HEK293 (cell line): ENCODE data around the gene KCTD7.

Experiments
- CTCF ChIA-PET: fragments of 350-600 bp; formaldehyde crosslinking; extraction: SDS; loops from one replicate; lab custom pipeline; 2021; ENCODE audit warnings: antibody characterized with exemption; lab: Yijun Ruan, JAX
- POLR2A ChIA-PET: fragments of 300-600 bp; formaldehyde crosslinking; extraction: SDS; loops from one replicate; lab custom pipeline; 2020; ENCODE audit warnings: antibody characterized with exemption, inconsistent platforms; lab: Yijun Ruan, JAX
- H3K27ac ChIP-seq: fragments of 200-500 bp; sonication (Bioruptor generic); 2 replicates; pipeline ENCODE4 v1.5.1; 2014; ENCODE audit warnings: low read depth, low read length, control low read depth, inconsistent platforms; ENCODE audit errors: extremely low read depth
- H3K36me3 ChIP-seq, 2 experiments: fragments of 200-500 bp in 1 of 2; sonication (Bioruptor generic) in 1 of 2; 1 replicate in 1 of 2; 2 replicates in 1 of 2; pipeline ENCODE4 v1.5.1; 2014 to 2017; ENCODE audit warnings: inconsistent platforms in 2 of 2, low read length in 2 of 2; ENCODE audit not compliant: control insufficient read depth in 2 of 2, insufficient read depth in 1 of 2
- H3K4me1 ChIP-seq: fragments of 200-500 bp; sonication (Bioruptor generic); 2 replicates; pipeline ENCODE4 v1.5.1; 2014; ENCODE audit warnings: mild to moderate bottlenecking, low read length, inconsistent platforms; ENCODE audit not compliant: control insufficient read depth, insufficient read depth
- H3K4me3 ChIP-seq: 2 replicates; pipeline ENCODE4 v1.5.1; 2011; ENCODE audit warnings: low read depth, mild to moderate bottlenecking, control low read depth, low read length, moderate library complexity
- H3K9me3 ChIP-seq: fragments of 200-500 bp; sonication (Bioruptor generic); 2 replicates; pipeline ENCODE4 v1.5.1; 2014; ENCODE audit warnings: low read depth, low read length, inconsistent platforms; ENCODE audit not compliant: control insufficient read depth, insufficient read depth
- GLI4 ChIP-seq: fragments of 450-650 bp; formaldehyde crosslinking; IDR thresholded peaks from 2 replicates; pipeline ENCODE4 v1.5.1; 2016; ENCODE audit warnings: missing biosample characterization, missing genetic modification characterization
- KLF8 ChIP-seq: fragments of 450-650 bp; formaldehyde crosslinking; IDR thresholded peaks from 2 replicates; pipeline ENCODE4 v1.5.1; 2016; ENCODE audit warnings: missing biosample characterization, missing genetic modification characterization
- SCRT1 ChIP-seq: fragments of 450-650 bp; formaldehyde crosslinking; IDR thresholded peaks from 2 replicates; pipeline ENCODE4 v1.5.1; 2016; ENCODE audit warnings: missing biosample characterization, missing genetic modification characterization, borderline replicate concordance
- TRIM28 ChIP-seq: IDR thresholded peaks from 2 replicates; pipeline ENCODE4 v1.6.1; 2011; ENCODE audit warnings: low read length, control low read depth, borderline replicate concordance
- YY1 ChIP-seq: fragments of 450-650 bp; formaldehyde crosslinking; IDR thresholded peaks from 2 replicates; pipeline ENCODE4 v1.5.1; 2018; ENCODE audit warnings: missing biosample characterization, missing genetic modification characterization
- ZFP69B ChIP-seq: fragments of 450-650 bp; formaldehyde crosslinking; IDR thresholded peaks from 2 replicates; pipeline ENCODE4 v1.5.1; 2016; ENCODE audit warnings: missing biosample characterization, missing genetic modification characterization
- ZIC2 ChIP-seq: fragments of 450-650 bp; formaldehyde crosslinking; IDR thresholded peaks from 2 replicates; pipeline ENCODE4 v1.5.1; 2016; ENCODE audit warnings: missing biosample characterization, missing genetic modification characterization
- ZNF140 ChIP-seq: fragments of 450-650 bp; formaldehyde crosslinking; IDR thresholded peaks from 2 replicates; pipeline ENCODE4 v1.5.1; 2016; ENCODE audit warnings: missing biosample characterization, missing genetic modification characterization
- ZNF202 ChIP-seq: fragments of 450-650 bp; formaldehyde crosslinking; IDR thresholded peaks from 2 replicates; pipeline ENCODE4 v1.5.1; 2016; ENCODE audit warnings: missing biosample characterization, missing genetic modification characterization, borderline replicate concordance
- ZNF223 ChIP-seq: fragments of 450-650 bp; formaldehyde crosslinking; IDR thresholded peaks from 2 replicates; pipeline ENCODE4 v1.5.1; 2016; ENCODE audit warnings: missing biosample characterization, missing genetic modification characterization
- ZNF23 ChIP-seq: fragments of 450-650 bp; formaldehyde crosslinking; IDR thresholded peaks from 2 replicates; pipeline ENCODE4 v1.5.1; 2016; ENCODE audit warnings: missing biosample characterization, missing genetic modification characterization, borderline replicate concordance
- ZNF335 ChIP-seq: fragments of 450-650 bp; formaldehyde crosslinking; conservative IDR thresholded peaks from 2 replicates; pipeline ENCODE4 v1.5.1; 2016; ENCODE audit warnings: missing biosample characterization, missing genetic modification characterization
- ZNF48 ChIP-seq: fragments of 450-650 bp; formaldehyde crosslinking; IDR thresholded peaks from 2 replicates; pipeline ENCODE4 v1.5.1; 2016; ENCODE audit warnings: missing biosample characterization, missing genetic modification characterization
- ZNF529 ChIP-seq: fragments of 450-650 bp; formaldehyde crosslinking; IDR thresholded peaks from 2 replicates; pipeline ENCODE4 v1.5.1; 2017; ENCODE audit warnings: missing genetic modification characterization, missing biosample characterization; ENCODE audit not compliant: insufficient replicate concordance
- ZNF623 ChIP-seq: fragments of 450-650 bp; formaldehyde crosslinking; IDR thresholded peaks from 2 replicates; pipeline ENCODE4 v1.5.1; 2016; ENCODE audit warnings: missing biosample characterization, missing genetic modification characterization
- ZNF629 ChIP-seq: fragments of 450-650 bp; formaldehyde crosslinking; IDR thresholded peaks from 2 replicates; pipeline ENCODE4 v1.5.1; 2017; ENCODE audit warnings: missing biosample characterization, missing genetic modification characterization
- ZNF654 ChIP-seq: fragments of 450-650 bp; formaldehyde crosslinking; IDR thresholded peaks from 2 replicates; pipeline ENCODE4 v1.5.1; 2016; ENCODE audit warnings: low read depth, missing biosample characterization, missing genetic modification characterization
- ZNF76 ChIP-seq: fragments of 450-650 bp; formaldehyde crosslinking; IDR thresholded peaks from 2 replicates; pipeline ENCODE4; 2016; ENCODE audit warnings: low read depth, missing biosample characterization, missing genetic modification characterization, borderline replicate concordance
- ZNF776 ChIP-seq: fragments of 450-650 bp; formaldehyde crosslinking; IDR thresholded peaks from 2 replicates; pipeline ENCODE4 v1.5.0; 2017; ENCODE audit warnings: missing biosample characterization, missing genetic modification characterization, borderline replicate concordance
- ZXDB ChIP-seq: fragments of 450-650 bp; formaldehyde crosslinking; IDR thresholded peaks from 2 replicates; pipeline ENCODE4 v1.5.1; 2016; ENCODE audit warnings: missing biosample characterization, missing genetic modification characterization
- TF ChIP-seq, protein P1 (sequence below): fragments of 450-650 bp; formaldehyde crosslinking; IDR thresholded peaks from 2 replicates; pipeline ENCODE4 v1.5.1; 2016; ENCODE audit warnings: missing biosample characterization, missing genetic modification characterization, borderline replicate concordance
- TF ChIP-seq, protein P2 (sequence below): sonication (generic); formaldehyde crosslinking; IDR thresholded peaks from 2 replicates; pipeline ENCODE4 v1.8.1; 2022; ENCODE audit warnings: mild to moderate bottlenecking, moderate library complexity, missing genetic modification reagents

Gene KCTD7

DNA sequence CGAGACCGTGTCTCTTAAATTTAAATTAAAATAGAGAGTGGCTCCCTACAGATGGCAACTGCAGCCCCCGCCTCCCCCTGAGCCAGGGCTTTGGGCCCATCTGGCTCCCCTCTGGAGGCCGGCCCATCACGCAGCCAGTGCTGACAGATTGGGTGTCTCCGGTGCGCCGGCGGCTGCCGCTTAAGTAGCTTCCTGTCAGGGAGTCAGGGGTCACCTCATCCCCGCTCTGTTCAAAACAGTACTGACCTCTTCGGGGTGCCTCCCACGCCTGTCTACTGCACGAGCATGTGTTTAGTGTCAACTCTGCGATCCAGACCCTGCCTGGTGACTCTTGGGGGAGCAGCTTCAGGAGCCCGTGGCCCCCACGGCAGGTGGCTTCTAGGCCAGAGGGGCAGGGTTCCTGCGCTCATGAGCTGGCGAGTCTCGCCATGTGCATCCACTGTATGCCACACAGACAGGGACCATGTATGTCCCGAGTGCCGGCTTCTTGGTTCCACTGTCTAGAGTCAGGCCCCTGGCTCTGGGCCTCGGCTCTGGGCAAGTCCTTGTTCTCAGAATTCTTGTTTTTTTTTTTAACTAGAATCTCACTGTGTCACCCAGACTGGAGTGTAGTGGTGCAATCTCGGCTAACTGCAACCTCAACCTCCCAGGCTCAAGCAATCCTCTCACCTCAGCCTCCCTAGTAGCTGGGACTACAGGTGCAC is 36.1 kb downstream of the KCTD7 start (continued):
- TF ChIP-seq, protein P1, sequence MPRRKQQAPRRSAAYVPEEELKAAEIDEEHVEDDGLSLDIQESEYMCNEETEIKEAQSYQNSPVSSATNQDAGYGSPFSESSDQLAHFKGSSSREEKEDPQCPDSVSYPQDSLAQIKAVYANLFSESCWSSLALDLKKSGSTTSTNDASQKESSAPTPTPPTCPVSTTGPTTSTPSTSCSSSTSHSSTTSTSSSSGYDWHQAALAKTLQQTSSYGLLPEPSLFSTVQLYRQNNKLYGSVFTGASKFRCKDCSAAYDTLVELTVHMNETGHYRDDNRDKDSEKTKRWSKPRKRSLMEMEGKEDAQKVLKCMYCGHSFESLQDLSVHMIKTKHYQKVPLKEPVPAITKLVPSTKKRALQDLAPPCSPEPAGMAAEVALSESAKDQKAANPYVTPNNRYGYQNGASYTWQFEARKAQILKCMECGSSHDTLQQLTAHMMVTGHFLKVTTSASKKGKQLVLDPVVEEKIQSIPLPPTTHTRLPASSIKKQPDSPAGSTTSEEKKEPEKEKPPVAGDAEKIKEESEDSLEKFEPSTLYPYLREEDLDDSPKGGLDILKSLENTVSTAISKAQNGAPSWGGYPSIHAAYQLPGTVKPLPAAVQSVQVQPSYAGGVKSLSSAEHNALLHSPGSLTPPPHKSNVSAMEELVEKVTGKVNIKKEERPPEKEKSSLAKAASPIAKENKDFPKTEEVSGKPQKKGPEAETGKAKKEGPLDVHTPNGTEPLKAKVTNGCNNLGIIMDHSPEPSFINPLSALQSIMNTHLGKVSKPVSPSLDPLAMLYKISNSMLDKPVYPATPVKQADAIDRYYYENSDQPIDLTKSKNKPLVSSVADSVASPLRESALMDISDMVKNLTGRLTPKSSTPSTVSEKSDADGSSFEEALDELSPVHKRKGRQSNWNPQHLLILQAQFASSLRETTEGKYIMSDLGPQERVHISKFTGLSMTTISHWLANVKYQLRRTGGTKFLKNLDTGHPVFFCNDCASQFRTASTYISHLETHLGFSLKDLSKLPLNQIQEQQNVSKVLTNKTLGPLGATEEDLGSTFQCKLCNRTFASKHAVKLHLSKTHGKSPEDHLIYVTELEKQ (tag by site-specific recombination) = no peak
- no peak for TF ChIP-seq ZNF223

DNA sequence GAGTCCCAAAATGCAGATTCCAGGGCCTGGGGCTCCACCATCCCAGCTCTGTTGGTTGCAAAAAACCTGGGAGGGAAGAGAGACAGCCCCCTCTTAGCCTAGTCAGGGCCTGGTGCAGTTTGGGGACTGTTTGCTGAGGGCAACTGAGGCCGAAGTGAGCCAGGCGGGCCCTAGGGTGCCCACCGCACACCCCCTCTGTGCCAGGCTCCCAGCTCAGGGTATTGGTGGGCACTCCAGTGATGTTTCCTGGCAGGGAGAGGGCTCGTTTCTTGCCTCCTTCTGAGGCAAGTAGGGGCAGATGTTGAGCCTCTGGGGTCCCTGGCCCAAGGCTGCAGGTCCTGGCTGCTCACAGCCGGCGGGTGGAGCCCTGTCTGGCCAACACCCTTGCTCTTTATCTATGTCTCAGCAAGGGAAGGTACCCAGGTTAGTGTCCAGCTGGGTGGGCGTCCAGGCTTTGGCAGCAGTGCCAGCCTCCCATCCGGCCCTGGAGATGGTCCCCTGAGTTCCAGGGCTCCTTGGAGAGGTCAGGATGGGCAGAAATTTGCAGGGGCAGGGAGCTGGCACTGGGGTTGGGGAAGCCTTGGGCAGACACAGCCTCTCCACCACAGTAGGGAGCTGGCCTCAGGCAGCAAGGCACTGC is 37.8 kb downstream of the KCTD7 start:
- Histone ChIP-seq H3K27ac (no peak overlapping the region), H3K4me1 (no peaks in the 10 kb centered on the region), H3K36me3 (no peaks in the 10 kb centered on the region), H3K4me3 (no peak overlapping the region), H3K9me3 (no peaks in the 10 kb centered on the region)
- TF ChIP-seq, protein P2, sequence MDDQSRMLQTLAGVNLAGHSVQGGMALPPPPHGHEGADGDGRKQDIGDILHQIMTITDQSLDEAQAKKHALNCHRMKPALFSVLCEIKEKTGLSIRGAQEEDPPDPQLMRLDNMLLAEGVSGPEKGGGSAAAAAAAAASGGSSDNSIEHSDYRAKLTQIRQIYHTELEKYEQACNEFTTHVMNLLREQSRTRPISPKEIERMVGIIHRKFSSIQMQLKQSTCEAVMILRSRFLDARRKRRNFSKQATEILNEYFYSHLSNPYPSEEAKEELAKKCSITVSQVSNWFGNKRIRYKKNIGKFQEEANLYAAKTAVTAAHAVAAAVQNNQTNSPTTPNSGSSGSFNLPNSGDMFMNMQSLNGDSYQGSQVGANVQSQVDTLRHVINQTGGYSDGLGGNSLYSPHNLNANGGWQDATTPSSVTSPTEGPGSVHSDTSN (CRISPR knock-in tag) = no peak
- no peak for TF ChIP-seq ZNF623 (tag by site-specific recombination)
- no peak for TF ChIP-seq TRIM28
- no peak for TF ChIP-seq KLF8 (tag by site-specific recombination)
- no peak for TF ChIP-seq GLI4 (tag by site-specific recombination)
- TF ChIP-seq ZNF776 (tag by site-specific recombination) = no peak
- TF ChIP-seq ZFP69B (tag by site-specific recombination) = no peak
- TF ChIP-seq ZNF654 (tag by site-specific recombination) = no peak
- no peak for TF ChIP-seq ZXDB
- TF ChIP-seq ZNF529 (tag by site-specific recombination) = no peak
- TF ChIP-seq ZNF140 (tag by site-specific recombination) = no peak
- no peak for TF ChIP-seq YY1
- no peak for TF ChIP-seq SCRT1 (tag by site-specific recombination)
- TF ChIP-seq ZIC2 = no peak
- TF ChIP-seq ZNF76 (tag by site-specific recombination) = no peak
- no peak for TF ChIP-seq ZNF629
- TF ChIP-seq ZNF335 (tag by site-specific recombination) = no peak
- no peak for TF ChIP-seq ZNF48 (tag by site-specific recombination)
- TF ChIP-seq ZNF23 = no peak
- no peak for TF ChIP-seq ZNF202
- POLR2A ChIA-PET = interaction anchor here (1.0 kb wide), 1 partner anchor 13 kb away, joined by 3 read pairs; no protein-coding TSS in a partner anchor
- CTCF ChIA-PET = no interaction called here
